ENCODE measurements around the gene RNF166. TPM values are rescaled to one million over a fixed set of nuclear protein-coding genes. Genes with fewer than 3 reads are reported as not detected.

The RNF166 gene
- total RNA-seq, 1 experiment from 2014 or later: 36.3 TPM

DNA sequence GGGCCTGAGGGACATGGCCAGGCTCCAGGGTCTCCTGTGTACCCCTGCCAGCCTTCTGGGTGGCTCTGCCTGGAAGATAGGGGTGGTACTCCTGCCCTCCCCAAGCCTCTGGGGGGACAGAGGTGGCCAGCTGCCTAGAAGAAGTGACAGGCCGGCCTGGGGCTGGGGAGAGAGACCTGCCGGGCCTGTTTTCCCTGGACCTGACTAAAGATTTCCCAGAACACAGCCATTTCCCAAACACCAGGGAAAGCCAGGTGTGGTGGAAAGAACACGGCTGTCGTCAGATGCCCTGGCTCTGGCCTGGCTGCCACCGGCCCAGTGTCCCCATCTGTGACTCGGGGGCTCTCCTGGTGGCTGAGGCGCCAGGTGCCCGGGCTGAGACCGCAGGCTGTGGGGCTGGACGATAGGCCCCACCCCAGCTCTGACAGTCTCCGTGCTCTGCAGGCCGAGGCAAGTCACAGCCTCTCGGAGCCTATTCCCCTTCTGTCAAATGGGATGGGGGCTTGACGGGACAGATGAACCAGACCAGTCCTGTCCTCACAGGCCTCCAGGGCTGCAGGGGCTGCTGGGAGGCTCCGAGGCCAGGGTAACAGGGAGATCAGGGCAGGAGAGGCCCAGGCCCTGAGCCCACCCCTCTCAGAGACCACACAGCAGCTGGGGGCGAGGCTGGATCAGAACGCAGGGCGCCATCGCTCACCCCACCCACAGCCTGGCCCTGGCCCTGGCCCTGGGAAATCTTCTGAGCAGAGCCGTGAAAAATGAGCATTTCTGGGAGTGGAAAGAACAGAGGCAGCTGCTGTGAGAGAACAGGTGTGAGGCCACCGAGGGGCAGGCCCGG, 33.1 kb upstream of the RNF166 start:
- ChIA-PET POLR2A (ENCODE audit: low non-redundant PET) (no interaction called here), CTCF (no interaction called here)
- Histone ChIP-seq H3K27me3 (replicated peaks; ENCODE audit: insufficient read depth, low read depth, low read length, poor library complexity) (no peaks in the 10 kb centered on the region), H3K27ac (ENCODE audit: low read depth, low read length, poor library complexity, severe bottlenecking) (no peak overlapping the region), H3K4me3 (ENCODE audit: low read depth, low read length, poor library complexity, severe bottlenecking) (no peak overlapping the region), H3K36me3 (ENCODE audit: insufficient read depth, low read length, poor library complexity, severe bottlenecking) (peaks cover 25% of the 10 kb centered on the region), H3K4me1 (ENCODE audit: insufficient read depth, low read length, poor library complexity, severe bottlenecking) (no peaks in the 10 kb centered on the region), H3K9me3 (ENCODE audit: low read depth, low read length, poor library complexity, severe bottlenecking) (no peaks in the 10 kb centered on the region)
- no peak for DNase-seq (ENCODE audit: low spot score)
- TF ChIP-seq, protein P1, sequence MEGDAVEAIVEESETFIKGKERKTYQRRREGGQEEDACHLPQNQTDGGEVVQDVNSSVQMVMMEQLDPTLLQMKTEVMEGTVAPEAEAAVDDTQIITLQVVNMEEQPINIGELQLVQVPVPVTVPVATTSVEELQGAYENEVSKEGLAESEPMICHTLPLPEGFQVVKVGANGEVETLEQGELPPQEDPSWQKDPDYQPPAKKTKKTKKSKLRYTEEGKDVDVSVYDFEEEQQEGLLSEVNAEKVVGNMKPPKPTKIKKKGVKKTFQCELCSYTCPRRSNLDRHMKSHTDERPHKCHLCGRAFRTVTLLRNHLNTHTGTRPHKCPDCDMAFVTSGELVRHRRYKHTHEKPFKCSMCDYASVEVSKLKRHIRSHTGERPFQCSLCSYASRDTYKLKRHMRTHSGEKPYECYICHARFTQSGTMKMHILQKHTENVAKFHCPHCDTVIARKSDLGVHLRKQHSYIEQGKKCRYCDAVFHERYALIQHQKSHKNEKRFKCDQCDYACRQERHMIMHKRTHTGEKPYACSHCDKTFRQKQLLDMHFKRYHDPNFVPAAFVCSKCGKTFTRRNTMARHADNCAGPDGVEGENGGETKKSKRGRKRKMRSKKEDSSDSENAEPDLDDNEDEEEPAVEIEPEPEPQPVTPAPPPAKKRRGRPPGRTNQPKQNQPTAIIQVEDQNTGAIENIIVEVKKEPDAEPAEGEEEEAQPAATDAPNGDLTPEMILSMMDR (conservative IDR thresholded peaks at IDR 0.05; ENCODE audit: low read depth, low read length): no peak
- no peak for TF ChIP-seq EZH2 (IDR thresholded peaks at IDR 0.05; ENCODE audit: borderline replicate concordance, low read depth, low read length, poor library complexity, severe bottlenecking)
- intact Hi-C loops (cut with micrococcal nuclease; ENCODE audit: unreplicated experiment): loop anchor here (5.0 kb wide), 1 partner anchor 428 kb away; no protein-coding TSS in a partner anchor
- BruUV-seq (replicated peaks): no TSS peak

DNA sequence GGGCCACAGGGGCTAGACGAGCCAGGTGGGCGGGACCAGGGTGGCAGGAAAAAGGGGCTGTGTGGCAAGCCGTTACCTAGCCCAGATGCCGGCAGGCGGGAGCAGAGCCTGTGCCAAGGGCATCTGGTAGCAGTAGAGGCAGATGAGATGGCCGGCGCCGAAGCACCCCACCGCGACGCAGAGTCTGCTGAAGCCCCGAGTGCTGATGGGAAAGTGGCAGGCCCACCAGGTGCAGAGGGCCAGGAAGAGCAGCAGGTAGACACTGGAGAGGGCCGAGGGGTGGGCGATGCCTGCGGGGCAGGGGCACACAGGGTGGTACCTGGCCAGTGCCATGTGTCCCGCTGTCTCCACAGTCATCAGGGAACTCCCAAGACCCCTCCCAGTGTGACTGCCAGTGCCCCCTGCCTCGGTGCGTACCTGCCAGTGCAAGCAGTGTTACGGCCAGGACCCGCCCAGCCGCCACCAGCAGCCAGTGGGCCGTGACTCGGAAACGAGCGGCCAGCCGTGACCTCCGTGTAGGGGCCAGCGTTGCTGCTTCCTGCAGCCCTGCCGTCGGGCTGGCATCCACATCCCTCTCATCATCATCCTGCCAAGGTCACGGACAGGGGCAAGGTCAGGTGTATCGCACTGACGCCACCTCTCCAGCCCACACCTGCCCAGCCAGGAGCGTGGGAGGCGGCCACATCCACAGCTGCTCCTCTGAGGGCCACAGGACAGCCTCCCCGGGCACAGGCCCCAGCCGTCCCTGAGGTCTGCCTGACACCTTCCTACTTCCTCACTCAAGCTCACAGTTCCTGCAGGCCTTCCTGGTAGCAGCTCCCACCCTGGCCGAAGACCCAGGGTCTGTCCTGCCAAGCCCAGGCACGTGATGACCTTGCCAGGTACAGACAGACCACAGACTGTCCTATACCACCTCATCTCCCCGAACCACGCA, 32.2 kb upstream of the RNF166 start:
- no peaks in the 10 kb centered on the region for H3K27me3 ChIP-seq (replicated peaks; ENCODE audit: insufficient read depth, low read depth, low read length, poor library complexity)
- H3K9me3 ChIP-seq (ENCODE audit: low read depth, low read length, poor library complexity, severe bottlenecking): no peaks in the 10 kb centered on the region
- no peak overlapping the region for H3K4me3 ChIP-seq (ENCODE audit: low read depth, low read length, poor library complexity, severe bottlenecking)
- H3K4me1 ChIP-seq (ENCODE audit: insufficient read depth, low read length, poor library complexity, severe bottlenecking): no peaks in the 10 kb centered on the region
- no peak overlapping the region for H3K27ac ChIP-seq (ENCODE audit: low read depth, low read length, poor library complexity, severe bottlenecking)
- CTCF ChIA-PET: interaction anchor here (1.2 kb wide), 1 partner anchor 46 kb away, joined by 24 read pairs; the partner anchor contains the start of gene PIEZO1
- TF ChIP-seq, protein P1 (conservative IDR thresholded peaks at IDR 0.05; ENCODE audit: low read depth, low read length): no peak
- no peak for TF ChIP-seq EZH2 (IDR thresholded peaks at IDR 0.05; ENCODE audit: borderline replicate concordance, low read depth, low read length, poor library complexity, severe bottlenecking)
- H3K36me3 ChIP-seq (ENCODE audit: insufficient read depth, low read length, poor library complexity, severe bottlenecking): peaks cover 29% of the 10 kb centered on the region
- POLR2A ChIA-PET (ENCODE audit: low non-redundant PET): no interaction called here
- intact Hi-C loops (cut with micrococcal nuclease; ENCODE audit: unreplicated experiment): loop anchor here (5.0 kb wide), 1 partner anchor 429 kb away; no protein-coding TSS in a partner anchor
- BruUV-seq (replicated peaks): no TSS peak
- no peak for DNase-seq (ENCODE audit: low spot score)
